Measurements from ENCODE around the gene HRAS. TPM values are rescaled to one million over a fixed set of nuclear protein-coding genes. Genes with fewer than 3 reads are reported as not detected.

Gene HRAS
- total RNA-seq, 1 experiment from 2014 or later, result 90.2 TPM

DNA sequence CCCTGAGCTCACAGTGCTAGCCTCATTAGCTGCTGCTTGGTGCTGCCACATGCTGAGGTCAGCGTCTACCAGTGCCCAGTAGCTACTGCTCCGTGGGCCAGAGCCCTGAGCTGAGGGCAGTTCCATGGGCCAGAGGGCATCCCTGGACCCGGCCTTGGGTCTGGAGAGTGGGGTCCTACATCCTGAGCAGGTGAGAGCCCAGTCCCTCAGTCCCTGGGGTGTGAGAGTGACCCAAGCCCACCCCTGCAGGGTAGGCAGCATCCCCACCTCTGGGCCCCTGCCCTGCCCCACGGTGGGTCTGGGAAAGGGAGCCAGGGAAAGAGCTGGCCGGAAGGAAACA lies 15.3 kb upstream of the HRAS start:
- intact Hi-C loops (cut with micrococcal nuclease; ENCODE audit: unreplicated experiment), result loop anchor here (10.0 kb wide), 1 partner anchor 174 kb away; no protein-coding TSS in a partner anchor
- no peak for TF ChIP-seq EZH2 (IDR thresholded peaks at IDR 0.05; ENCODE audit: borderline replicate concordance, low read depth, low read length, poor library complexity, severe bottlenecking)
- TF ChIP-seq, protein P1, sequence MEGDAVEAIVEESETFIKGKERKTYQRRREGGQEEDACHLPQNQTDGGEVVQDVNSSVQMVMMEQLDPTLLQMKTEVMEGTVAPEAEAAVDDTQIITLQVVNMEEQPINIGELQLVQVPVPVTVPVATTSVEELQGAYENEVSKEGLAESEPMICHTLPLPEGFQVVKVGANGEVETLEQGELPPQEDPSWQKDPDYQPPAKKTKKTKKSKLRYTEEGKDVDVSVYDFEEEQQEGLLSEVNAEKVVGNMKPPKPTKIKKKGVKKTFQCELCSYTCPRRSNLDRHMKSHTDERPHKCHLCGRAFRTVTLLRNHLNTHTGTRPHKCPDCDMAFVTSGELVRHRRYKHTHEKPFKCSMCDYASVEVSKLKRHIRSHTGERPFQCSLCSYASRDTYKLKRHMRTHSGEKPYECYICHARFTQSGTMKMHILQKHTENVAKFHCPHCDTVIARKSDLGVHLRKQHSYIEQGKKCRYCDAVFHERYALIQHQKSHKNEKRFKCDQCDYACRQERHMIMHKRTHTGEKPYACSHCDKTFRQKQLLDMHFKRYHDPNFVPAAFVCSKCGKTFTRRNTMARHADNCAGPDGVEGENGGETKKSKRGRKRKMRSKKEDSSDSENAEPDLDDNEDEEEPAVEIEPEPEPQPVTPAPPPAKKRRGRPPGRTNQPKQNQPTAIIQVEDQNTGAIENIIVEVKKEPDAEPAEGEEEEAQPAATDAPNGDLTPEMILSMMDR (conservative IDR thresholded peaks at IDR 0.05; ENCODE audit: low read depth, low read length), result no peak

DNA sequence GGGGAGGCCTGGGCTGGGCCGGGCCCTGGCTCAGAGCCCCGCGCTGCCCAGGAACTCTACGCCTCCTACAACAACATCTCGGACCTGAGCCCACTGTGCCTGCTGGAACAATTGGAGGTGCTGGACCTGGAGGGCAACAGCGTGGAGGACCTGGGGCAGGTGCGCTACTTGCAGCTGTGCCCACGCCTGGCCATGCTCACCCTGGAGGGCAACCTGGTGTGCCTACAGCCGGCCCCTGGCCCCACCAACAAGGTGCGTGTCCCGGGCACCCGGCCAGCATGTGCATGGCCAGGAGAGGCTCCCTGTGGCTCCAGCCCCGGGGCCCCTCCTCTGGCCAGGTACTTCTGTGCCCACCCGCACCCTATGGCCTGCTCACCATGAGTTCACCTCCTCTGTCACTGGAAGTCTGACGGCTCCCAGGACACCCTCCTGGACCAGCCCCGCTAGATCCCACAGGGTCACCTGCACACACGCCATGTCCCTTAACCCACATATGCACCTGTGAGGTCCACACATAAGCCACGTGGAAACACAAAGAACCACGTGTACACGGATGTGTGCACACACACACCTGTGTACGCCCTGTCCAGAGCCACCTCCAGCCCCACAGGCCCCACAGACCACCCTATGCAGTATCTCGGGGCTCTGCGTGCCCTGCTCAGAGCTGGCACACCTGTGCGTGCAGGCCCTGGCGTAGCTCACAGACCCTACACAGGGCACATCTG lies 14.8 kb upstream of the HRAS start:
- DNase-seq (ENCODE audit: low spot score), result no peak
- TF ChIP-seq, protein P1 (conservative IDR thresholded peaks at IDR 0.05; ENCODE audit: low read depth, low read length), result no peak
- TF ChIP-seq EZH2 (IDR thresholded peaks at IDR 0.05; ENCODE audit: borderline replicate concordance, low read depth, low read length, poor library complexity, severe bottlenecking), result no peak
- Histone ChIP-seq H3K4me3 (ENCODE audit: low read depth, low read length, poor library complexity, severe bottlenecking) (no peak overlapping the region), H3K9me3 (ENCODE audit: low read depth, low read length, poor library complexity, severe bottlenecking) (no peaks in the 10 kb centered on the region), H3K36me3 (ENCODE audit: insufficient read depth, low read length, poor library complexity, severe bottlenecking) (no peaks in the 10 kb centered on the region), H3K27ac (ENCODE audit: low read depth, low read length, poor library complexity, severe bottlenecking) (no peak overlapping the region), H3K4me1 (ENCODE audit: insufficient read depth, low read length, poor library complexity, severe bottlenecking) (no peaks in the 10 kb centered on the region), H3K27me3 (replicated peaks; ENCODE audit: insufficient read depth, low read depth, low read length, poor library complexity) (no peaks in the 10 kb centered on the region)
- POLR2A ChIA-PET (ENCODE audit: low non-redundant PET), result interaction anchor here (0.6 kb wide), 1 partner anchor 22 kb away, joined by 5 read pairs; no protein-coding TSS in a partner anchor
- intact Hi-C loops (cut with micrococcal nuclease; ENCODE audit: unreplicated experiment), result loop anchor here (10.0 kb wide), 1 partner anchor 175 kb away; no protein-coding TSS in a partner anchor
- BruUV-seq (replicated peaks), result no TSS peak
- CTCF ChIA-PET, result no interaction called here

More for the DNA sequence above, 15.3 kb upstream of the HRAS start:
- no peak overlapping the region for H3K4me3 ChIP-seq (ENCODE audit: low read depth, low read length, poor library complexity, severe bottlenecking)
- no TSS peak for BruUV-seq (replicated peaks)
- H3K9me3 ChIP-seq (ENCODE audit: low read depth, low read length, poor library complexity, severe bottlenecking), result no peaks in the 10 kb centered on the region
- peaks cover 3% of the 10 kb centered on the region for H3K4me1 ChIP-seq (ENCODE audit: insufficient read depth, low read length, poor library complexity, severe bottlenecking)
- ChIA-PET CTCF (no interaction called here), POLR2A (ENCODE audit: low non-redundant PET) (interaction anchor here (0.6 kb wide), 1 partner anchor 21 kb away, joined by 5 read pairs; no protein-coding TSS in a partner anchor)
- no peak for DNase-seq (ENCODE audit: low spot score)
- no peak overlapping the region for H3K27ac ChIP-seq (ENCODE audit: low read depth, low read length, poor library complexity, severe bottlenecking)
- peaks cover 4% of the 10 kb centered on the region for H3K27me3 ChIP-seq (replicated peaks; ENCODE audit: insufficient read depth, low read depth, low read length, poor library complexity)
- no peaks in the 10 kb centered on the region for H3K36me3 ChIP-seq (ENCODE audit: insufficient read depth, low read length, poor library complexity, severe bottlenecking)

DNA sequence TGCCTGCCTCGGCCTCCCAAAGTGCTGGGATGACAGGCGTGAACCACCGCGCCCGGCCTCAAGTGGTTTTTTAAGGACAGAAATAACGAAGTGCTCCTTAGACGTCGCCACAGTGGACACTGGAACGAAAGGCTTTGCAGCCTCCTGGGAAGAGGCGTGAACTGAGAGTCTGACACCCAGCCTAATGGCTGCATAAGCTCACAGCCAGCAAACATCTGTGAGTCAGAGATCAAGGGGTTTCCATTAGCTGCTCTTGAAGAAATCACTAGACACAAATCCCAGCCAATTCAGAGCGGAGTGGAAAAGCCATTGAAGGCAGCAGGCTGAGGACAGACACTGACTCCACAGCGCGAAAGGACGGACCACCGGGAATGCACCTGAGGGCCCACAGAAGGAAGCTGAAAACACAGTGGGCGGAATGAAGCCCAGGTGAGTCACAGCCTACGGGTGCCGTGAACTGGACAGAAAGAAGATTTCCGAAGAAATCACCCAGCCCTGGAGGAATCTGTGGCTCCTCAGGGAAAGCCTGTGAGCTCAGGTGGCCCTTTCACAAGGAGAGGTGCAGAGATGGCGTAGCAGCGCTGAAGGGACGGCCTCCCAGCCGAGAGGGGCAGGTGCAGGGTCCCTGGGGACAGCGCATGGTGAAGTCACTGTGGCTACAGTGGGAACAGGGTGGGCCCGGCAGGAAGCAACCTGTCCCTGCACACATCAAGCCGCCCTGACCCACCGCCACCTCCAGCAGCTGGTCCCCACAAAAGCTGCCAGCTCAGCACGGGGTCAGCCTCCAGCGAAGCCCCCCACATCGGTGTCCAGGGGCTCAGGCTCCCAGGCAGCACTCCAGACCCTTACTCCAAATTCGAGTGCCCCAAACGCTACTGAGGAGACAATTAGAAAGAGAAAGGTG lies 13.6 kb upstream of the HRAS start:
- H3K4me1 ChIP-seq (ENCODE audit: insufficient read depth, low read length, poor library complexity, severe bottlenecking), result no peaks in the 10 kb centered on the region
- ChIA-PET CTCF (no interaction called here), POLR2A (ENCODE audit: low non-redundant PET) (no interaction called here)
- TF ChIP-seq EZH2 (IDR thresholded peaks at IDR 0.05; ENCODE audit: borderline replicate concordance, low read depth, low read length, poor library complexity, severe bottlenecking), result no peak
- TF ChIP-seq, protein P1 (conservative IDR thresholded peaks at IDR 0.05; ENCODE audit: low read depth, low read length), result no peak
- no peaks in the 10 kb centered on the region for H3K36me3 ChIP-seq (ENCODE audit: insufficient read depth, low read length, poor library complexity, severe bottlenecking)
- intact Hi-C loops (cut with micrococcal nuclease; ENCODE audit: unreplicated experiment), result no loop called here
- no peak overlapping the region for H3K27ac ChIP-seq (ENCODE audit: low read depth, low read length, poor library complexity, severe bottlenecking)
- H3K9me3 ChIP-seq (ENCODE audit: low read depth, low read length, poor library complexity, severe bottlenecking), result no peaks in the 10 kb centered on the region
- no peak for DNase-seq (ENCODE audit: low spot score)
- no peak overlapping the region for H3K4me3 ChIP-seq (ENCODE audit: low read depth, low read length, poor library complexity, severe bottlenecking)
- no peaks in the 10 kb centered on the region for H3K27me3 ChIP-seq (replicated peaks; ENCODE audit: insufficient read depth, low read depth, low read length, poor library complexity)
- no TSS peak for BruUV-seq (replicated peaks)

All from A673 (cell line).